ENCODE data around the gene C17orf113.
"Not testable (repeated sequence)": the region's sequence is repeated elsewhere in the genome, so short reads cannot be mapped to it uniquely, and the experiment has no call there.

C17orf113 gene

DNA sequence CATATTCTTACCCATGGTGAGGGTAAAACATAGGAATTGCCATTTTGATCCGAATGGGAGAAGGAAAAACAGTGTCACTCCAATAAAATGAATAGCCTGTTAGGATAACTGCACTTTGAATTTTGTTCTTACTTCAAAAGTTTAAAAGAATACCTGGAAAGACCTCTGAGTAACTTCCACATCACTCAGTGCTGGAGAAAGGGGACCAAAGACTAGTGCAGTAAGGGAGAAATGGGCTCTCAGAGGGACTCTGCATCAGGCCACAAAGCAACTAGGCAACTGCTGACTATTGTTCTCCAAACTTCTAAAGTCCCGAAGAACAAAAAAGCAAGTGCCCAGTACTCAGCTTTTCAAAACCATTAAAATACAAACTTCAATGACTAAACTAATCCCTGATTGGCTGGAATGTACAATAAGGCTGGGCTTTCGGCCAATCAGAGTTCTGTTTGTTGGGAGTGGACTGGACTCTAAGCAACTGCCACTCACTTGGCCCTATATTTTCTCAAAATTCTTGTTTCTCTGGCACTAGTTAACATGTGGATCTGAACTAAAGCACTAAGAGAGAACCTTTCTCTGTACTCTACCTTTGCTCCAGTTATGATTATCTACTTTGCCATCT is 39.4 kb downstream of the C17orf113 start:
- Histone ChIP-seq H3K27me3 (ENCODE audit: insufficient read depth, low read length) (no peaks in the 10 kb centered on the region), H3F3A (ENCODE audit: insufficient read depth, low read length) (no peaks in the 10 kb centered on the region), H3K4me2 (ENCODE audit: low read length) (no peak overlapping the region), H3K9me3 (ENCODE audit: low read length) (no peaks in the 10 kb centered on the region), H3K27ac (ENCODE audit: low read depth, low read length, poor library complexity, severe bottlenecking) (no peak overlapping the region), H3K9ac (ENCODE audit: low read length) (no peak overlapping the region), H3K4me3 (ENCODE audit: low read depth, low read length, poor library complexity, severe bottlenecking) (no peak overlapping the region), H3K4me1 (ENCODE audit: insufficient read depth, low read length, severe bottlenecking) (peaks cover 16% of the 10 kb centered on the region), H2AFZ (ENCODE audit: low read length) (no peak overlapping the region), H4K20me1 (ENCODE audit: insufficient read depth, low read length) (no peaks in the 10 kb centered on the region), H3K9me2 (ENCODE audit: low read depth, low read length) (no peaks in the 10 kb centered on the region), H3K36me3 (ENCODE audit: insufficient read depth, low read length) (peaks cover 35% of the 10 kb centered on the region; the same call in 1 of the 2 replicates), H3K79me2 (ENCODE audit: insufficient read depth, low read length) (peaks cover 94% of the 10 kb centered on the region)
- TF ChIP-seq, protein P1, sequence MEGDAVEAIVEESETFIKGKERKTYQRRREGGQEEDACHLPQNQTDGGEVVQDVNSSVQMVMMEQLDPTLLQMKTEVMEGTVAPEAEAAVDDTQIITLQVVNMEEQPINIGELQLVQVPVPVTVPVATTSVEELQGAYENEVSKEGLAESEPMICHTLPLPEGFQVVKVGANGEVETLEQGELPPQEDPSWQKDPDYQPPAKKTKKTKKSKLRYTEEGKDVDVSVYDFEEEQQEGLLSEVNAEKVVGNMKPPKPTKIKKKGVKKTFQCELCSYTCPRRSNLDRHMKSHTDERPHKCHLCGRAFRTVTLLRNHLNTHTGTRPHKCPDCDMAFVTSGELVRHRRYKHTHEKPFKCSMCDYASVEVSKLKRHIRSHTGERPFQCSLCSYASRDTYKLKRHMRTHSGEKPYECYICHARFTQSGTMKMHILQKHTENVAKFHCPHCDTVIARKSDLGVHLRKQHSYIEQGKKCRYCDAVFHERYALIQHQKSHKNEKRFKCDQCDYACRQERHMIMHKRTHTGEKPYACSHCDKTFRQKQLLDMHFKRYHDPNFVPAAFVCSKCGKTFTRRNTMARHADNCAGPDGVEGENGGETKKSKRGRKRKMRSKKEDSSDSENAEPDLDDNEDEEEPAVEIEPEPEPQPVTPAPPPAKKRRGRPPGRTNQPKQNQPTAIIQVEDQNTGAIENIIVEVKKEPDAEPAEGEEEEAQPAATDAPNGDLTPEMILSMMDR (IDR thresholded peaks at IDR 0.05; ENCODE audit: low read length), result no peak
- no peak for TF ChIP-seq EZH2 (IDR thresholded peaks at IDR 0.05; ENCODE audit: borderline replicate concordance, low read length)

DNA sequence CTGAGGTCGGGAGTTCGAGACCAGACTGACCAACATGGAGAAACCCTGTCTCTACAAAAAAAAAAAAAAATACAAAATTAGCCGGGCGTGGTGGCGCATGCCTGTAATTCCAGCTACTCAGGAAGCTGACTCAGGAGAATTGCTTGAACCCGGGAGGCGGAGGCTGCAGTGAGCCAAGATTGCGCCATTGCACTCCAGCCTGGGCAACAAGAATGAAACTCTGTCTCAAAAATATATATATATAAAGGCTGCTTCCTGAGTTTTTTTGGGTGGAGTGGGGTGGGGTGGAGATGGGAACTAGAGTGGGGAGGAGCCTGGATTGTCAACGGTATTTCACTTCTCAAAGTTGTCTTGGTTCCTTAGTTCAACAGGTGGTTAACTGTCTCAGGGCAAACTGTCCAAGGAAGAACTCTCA is 40.1 kb downstream of the C17orf113 start:
- H3K4me3 ChIP-seq (ENCODE audit: low read depth, low read length, poor library complexity, severe bottlenecking); H3K27ac ChIP-seq (ENCODE audit: low read depth, low read length, poor library complexity, severe bottlenecking): not testable (repeated sequence)

DNA sequence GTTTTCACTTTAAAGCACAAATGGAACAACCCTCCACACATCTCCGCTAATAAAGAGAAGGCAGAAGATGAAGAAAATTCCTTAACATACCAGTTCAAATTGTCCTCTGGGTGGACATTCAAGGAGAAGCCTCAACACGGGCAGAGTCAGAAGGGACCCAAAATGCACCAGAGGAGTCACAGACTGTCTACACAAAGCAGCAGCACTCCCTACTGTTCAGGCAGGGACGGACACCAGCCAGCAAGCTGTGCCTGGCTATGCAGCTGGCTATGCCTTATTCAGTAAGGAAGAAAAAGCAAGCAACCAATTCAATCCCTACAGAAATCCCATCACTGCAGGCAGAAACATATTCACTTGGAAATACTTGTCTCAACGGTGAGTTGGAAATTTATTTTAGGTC is 41.2 kb downstream of the C17orf113 start:
- Histone ChIP-seq H2AFZ (ENCODE audit: low read length) (no peak overlapping the region), H3K9me3 (ENCODE audit: low read length) (no peaks in the 10 kb centered on the region), H3K9ac (ENCODE audit: low read length) (no peak overlapping the region), H3F3A (ENCODE audit: insufficient read depth, low read length) (no peaks in the 10 kb centered on the region), H3K4me1 (ENCODE audit: insufficient read depth, low read length, severe bottlenecking) (peaks cover 3% of the 10 kb centered on the region), H3K9me2 (ENCODE audit: low read depth, low read length) (no peaks in the 10 kb centered on the region), H4K20me1 (ENCODE audit: insufficient read depth, low read length) (no peaks in the 10 kb centered on the region), H3K4me3 (ENCODE audit: low read depth, low read length, poor library complexity, severe bottlenecking) (no peak overlapping the region), H3K36me3 (ENCODE audit: insufficient read depth, low read length) (peaks cover 28% of the 10 kb centered on the region; the same call in 1 of the 2 replicates), H3K4me2 (ENCODE audit: low read length) (no peak overlapping the region), H3K79me2 (ENCODE audit: insufficient read depth, low read length) (peaks cover 94% of the 10 kb centered on the region), H3K27ac (ENCODE audit: low read depth, low read length, poor library complexity, severe bottlenecking) (no peak overlapping the region), H3K27me3 (ENCODE audit: insufficient read depth, low read length) (no peaks in the 10 kb centered on the region)
- TF ChIP-seq, protein P1 (IDR thresholded peaks at IDR 0.05; ENCODE audit: low read length), result peak; percentile 27; the same call in 1 of the 2 replicates
- TF ChIP-seq EZH2 (IDR thresholded peaks at IDR 0.05; ENCODE audit: borderline replicate concordance, low read length), result no peak

More for the DNA sequence above, 40.1 kb downstream of the C17orf113 start:
- H3K4me2 ChIP-seq (ENCODE audit: low read length); H4K20me1 ChIP-seq (ENCODE audit: insufficient read depth, low read length); H3K9ac ChIP-seq (ENCODE audit: low read length); H3K9me3 ChIP-seq (ENCODE audit: low read length); H3F3A ChIP-seq (ENCODE audit: insufficient read depth, low read length); H2AFZ ChIP-seq (ENCODE audit: low read length); H3K4me1 ChIP-seq (ENCODE audit: insufficient read depth, low read length, severe bottlenecking); H3K9me2 ChIP-seq (ENCODE audit: low read depth, low read length); H3K27me3 ChIP-seq (ENCODE audit: insufficient read depth, low read length): not testable (repeated sequence)
- H3K79me2 ChIP-seq (ENCODE audit: insufficient read depth, low read length), result peaks cover 94% of the 10 kb centered on the region
- H3K36me3 ChIP-seq (ENCODE audit: insufficient read depth, low read length), result peaks cover 34% of the 10 kb centered on the region; the same call in 1 of the 2 replicates

DNA sequence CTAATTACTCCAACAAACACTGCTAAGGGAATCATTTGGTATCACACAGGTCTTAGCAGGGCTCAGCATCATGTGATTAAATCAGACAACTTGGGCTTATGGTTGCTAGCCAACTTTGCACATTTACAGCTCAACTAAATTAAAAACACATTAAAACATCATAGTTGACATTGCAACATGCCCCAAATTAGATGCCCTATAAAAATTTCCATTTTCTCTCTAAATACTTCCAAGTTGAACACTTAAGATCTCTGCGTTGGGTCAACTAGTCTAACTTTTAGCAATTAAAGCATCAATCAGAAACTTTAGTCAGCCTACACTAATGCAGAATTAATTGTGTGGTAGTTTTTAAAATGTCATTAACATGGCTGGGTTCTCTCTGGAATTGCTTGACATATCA is 45.2 kb downstream of the C17orf113 start:
- Histone ChIP-seq H3K4me1 (ENCODE audit: insufficient read depth, low read length, severe bottlenecking) (no peaks in the 10 kb centered on the region), H3K9ac (ENCODE audit: low read length) (no peak overlapping the region), H3K4me2 (ENCODE audit: low read length) (no peak overlapping the region), H3K27me3 (ENCODE audit: insufficient read depth, low read length) (no peaks in the 10 kb centered on the region), H3K27ac (ENCODE audit: low read depth, low read length, poor library complexity, severe bottlenecking) (no peak overlapping the region), H3K4me3 (ENCODE audit: low read depth, low read length, poor library complexity, severe bottlenecking) (no peak overlapping the region), H3K9me3 (ENCODE audit: low read length) (no peaks in the 10 kb centered on the region), H2AFZ (ENCODE audit: low read length) (no peak overlapping the region), H3F3A (ENCODE audit: insufficient read depth, low read length) (no peaks in the 10 kb centered on the region), H4K20me1 (ENCODE audit: insufficient read depth, low read length) (no peaks in the 10 kb centered on the region), H3K79me2 (ENCODE audit: insufficient read depth, low read length) (peaks cover 87% of the 10 kb centered on the region), H3K9me2 (ENCODE audit: low read depth, low read length) (no peaks in the 10 kb centered on the region), H3K36me3 (ENCODE audit: insufficient read depth, low read length) (peaks cover 46% of the 10 kb centered on the region)
- TF ChIP-seq, protein P1 (IDR thresholded peaks at IDR 0.05; ENCODE audit: low read length), result no peak
